Fibroblast of skin of abdomen (primary cell): ENCODE results near the gene RPL18.
"Not testable (repeated sequence)": the region's sequence is repeated elsewhere in the genome, so short reads cannot be mapped to it uniquely, and the experiment has no call there.

ENCODE experiments used
- DNase-seq: peaks from one replicate; pipeline ENCODE4 v3.0.0-alpha.2; 2013

RPL18 gene

DNA sequence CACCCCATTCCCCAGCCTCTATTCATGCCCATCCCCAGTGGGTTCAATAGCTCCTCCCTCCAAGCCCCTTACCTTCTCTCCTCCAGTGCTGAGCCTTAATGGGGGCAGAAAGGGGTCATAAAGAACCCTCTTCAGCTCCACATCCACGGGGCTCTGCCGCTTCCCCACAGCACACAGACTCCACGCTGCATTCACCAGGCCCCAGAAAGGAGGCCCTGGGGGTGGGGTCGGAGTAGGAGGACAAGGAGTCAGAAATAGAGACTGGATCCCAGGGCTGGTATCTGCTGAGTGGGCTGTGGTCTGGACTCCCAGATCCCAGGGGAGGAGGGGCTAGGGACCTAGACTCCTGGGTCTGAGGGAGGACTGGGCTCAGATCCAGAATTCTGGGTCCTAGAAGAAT, 25.4 kb upstream of the RPL18 start:
- no peak for DNase-seq

DNA sequence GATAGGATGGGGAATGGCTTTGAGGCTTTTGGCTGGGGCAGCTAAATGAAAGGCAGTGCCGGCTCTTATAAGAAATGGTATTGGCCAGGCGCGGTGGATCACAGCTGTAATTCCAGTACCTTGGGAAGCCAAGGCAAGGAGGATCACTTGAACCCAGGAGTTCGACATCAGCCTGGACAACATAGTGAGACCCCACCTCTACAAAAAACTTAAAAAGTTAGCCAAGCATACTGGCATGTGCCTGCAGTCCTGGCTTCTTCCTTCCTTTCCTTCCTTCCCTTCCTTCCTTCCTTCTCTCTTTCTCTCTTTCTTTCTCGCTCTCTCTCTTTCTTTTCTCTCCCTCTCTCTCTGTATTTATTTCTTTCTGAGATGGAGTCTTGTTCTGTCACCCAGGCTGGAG, 23.9 kb upstream of the RPL18 start:
- DNase-seq = no peak

DNA sequence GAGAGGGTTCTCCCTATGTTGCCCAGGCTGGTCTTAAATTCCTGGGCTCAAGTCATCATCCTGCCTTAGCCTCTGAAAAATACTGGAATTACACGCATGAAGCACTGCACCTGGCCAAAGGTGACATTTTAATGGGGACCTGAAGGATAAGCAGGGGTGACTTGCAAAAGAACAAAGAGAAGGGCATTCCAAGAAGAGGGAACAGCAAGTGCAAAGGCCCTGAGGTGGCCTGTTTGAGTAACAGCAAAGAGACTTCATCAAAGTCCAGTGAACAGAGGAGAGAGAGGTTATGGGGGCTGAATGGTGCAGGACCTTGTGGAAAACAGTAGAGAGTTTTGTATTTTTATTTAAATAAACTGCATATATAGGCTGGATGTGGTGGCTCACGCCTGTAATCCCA, 22.9 kb upstream of the RPL18 start:
- no peak for DNase-seq

DNA sequence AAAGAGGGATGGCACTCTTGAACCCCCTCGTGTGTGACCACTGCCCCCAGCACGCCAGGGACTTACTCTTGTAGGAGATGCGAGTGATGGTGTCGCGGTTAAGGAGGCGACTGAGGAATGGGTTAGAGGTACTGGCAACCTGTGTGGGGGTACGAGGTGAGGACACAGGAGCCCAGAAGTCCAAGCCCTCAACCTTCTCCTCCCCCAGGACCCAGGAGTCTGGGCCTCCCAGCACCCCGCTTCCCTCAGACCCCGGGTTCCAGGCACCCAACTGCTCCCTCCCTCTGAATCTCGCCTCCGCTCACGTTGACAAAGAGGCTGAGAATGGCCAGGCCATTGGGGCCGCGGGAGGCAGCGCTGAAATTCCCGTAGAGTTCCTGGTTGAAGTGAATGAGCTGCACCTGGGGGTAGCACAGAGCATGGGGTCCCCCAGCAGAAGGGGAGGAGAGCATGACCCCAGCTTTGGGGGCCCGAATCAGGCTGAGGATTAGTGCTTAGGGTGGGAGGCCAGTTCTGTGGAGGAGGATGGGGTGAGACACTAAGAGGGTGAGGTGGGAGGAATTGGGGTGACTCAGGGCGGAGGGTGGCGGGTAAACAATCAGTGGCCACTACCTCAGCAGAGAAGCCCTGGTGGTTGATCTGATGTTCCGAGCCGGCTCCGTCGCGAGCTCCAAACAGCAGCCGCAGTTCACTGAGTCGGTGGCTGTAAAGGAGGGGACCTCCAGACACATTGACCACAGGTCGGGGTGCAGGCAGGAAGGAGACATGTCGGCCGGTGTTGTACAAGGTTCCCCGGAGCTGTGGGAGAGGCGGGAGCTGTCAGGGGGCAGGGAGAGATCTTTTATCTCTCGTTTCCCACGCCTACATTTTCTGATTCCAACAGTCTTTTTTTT, 20.8 kb upstream of the RPL18 start:
- no peak for DNase-seq

DNA sequence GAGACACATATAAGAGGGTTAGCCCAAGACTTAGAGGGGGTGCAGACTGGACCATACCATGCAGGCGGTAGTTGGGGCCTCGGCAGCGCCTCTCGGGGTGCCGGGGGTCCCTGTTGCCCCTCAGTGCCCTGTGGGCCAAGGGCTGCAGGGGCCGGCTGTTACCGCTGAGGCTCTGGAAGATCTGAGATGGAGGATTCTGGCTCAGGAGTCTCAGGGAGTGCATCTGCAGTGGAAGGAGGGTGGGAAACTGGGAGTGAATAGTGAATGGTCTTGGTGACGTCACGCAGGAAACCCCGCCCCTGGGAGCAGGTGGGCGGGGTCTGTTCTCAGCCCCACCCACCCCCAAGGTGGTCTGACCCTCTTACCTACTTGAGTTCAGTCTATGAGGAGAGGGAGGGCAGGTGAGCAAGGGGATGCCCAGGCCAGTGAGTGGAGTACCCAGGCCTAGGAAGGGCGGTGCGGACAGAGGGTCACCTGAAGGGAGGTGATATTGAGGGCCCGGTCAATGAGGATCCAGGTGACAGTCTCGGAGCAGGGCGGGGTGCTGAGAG, 19.9 kb upstream of the RPL18 start:
- DNase-seq = no peak

DNA sequence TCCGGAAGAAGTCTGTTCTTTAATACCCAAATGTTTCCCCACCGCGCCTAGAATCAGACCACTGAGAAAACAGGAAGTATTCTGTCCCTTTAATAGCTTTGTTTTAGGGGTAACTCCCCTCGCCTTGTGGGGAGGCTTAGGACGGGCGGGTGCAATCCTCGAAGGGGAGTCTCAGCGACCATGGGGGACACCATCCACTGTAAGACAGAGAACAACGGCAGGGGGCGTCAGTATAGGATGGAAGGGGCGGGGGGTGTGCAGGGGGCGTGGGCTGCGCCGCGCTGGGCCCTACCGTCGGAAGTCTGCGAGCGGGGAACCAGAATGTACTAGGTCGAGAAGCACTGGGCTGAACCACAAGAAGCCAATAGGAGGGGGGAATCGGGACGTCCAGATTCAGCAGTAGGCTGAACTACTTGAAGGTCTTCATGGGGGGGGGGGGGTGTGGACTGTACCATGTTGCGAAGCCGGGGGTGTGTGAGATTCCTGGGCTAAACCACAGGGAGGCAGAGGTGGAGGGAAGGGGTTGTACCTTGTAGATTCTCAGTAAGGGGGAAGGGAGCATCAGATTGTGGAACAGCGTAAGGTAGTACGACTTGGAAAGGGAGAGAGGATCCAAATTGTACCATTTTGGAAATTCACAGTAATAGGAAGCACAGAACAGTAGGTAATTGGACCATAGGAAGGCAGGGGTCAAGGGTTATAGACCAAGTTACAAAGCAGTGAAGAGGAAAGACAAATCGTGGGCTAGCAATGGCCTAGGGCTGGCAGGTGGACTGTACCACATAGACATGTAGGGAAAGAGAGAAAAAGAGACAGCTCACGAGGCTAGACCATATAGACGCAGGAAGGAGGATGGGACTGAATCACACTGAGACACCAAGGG, 19.2 kb upstream of the RPL18 start:
- peak; percentile 94 for DNase-seq

DNA sequence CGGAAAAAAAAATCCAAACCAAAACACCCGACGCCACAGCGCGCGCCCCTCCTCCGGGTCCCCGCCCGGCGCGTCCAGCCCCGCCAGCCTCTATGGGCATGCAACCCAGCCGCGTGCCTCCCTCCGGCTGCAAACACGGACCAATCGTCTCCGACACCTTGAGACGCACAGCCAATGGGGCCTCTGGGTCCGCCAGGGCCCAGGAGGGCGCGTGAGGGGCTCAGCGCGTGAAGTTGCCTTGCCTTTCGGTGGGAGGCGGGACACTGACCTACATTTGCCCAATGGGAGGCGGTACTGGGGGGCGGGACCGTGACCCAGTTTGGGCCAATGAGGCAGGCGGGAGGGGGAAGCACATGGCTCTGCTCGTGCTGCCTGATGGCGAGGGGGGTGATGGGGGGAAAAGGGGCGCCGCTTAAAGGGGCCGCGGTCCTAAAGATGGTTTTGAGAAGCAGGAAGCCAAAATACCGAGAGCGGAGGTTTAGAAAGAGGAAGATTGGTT, 18.5 kb upstream of the RPL18 start:
- peak; percentile 99 for DNase-seq

DNA sequence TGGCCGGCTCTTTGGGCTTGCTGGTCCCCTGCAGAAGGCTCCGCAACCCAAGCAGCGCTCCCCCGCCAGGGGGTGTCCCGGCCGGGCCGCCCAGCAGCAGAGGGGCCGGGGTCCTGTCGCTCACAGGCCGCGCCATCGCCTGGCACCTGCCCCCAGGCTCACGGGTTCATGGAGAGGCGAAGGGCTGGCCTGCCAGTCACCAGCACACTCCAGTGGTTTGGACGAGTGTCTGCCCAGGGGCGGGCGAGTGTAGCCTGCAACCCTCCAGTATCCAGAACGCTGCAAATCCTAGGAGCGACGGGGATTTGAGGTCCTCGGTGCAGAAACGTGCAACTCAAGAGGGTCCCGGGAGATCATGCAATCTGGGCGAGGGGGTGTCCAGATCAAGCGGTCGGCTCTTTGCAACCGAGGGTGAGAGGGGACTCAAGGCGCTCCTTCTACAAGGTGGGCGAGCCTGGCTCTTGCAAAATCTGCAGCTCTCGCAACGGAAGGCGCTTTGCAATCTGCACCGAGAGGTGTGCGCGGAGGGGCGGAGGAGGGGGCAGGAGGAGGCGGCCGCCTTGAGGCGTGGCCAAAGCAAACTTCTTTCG, 18.0 kb upstream of the RPL18 start, which contains the start of gene DBP:
TSS of gene DBP (minus strand) at position 521 of the 590 bp plus-strand sequence. CDS start at position 136, 385 bp downstream.
- DNase-seq = no peak

DNA sequence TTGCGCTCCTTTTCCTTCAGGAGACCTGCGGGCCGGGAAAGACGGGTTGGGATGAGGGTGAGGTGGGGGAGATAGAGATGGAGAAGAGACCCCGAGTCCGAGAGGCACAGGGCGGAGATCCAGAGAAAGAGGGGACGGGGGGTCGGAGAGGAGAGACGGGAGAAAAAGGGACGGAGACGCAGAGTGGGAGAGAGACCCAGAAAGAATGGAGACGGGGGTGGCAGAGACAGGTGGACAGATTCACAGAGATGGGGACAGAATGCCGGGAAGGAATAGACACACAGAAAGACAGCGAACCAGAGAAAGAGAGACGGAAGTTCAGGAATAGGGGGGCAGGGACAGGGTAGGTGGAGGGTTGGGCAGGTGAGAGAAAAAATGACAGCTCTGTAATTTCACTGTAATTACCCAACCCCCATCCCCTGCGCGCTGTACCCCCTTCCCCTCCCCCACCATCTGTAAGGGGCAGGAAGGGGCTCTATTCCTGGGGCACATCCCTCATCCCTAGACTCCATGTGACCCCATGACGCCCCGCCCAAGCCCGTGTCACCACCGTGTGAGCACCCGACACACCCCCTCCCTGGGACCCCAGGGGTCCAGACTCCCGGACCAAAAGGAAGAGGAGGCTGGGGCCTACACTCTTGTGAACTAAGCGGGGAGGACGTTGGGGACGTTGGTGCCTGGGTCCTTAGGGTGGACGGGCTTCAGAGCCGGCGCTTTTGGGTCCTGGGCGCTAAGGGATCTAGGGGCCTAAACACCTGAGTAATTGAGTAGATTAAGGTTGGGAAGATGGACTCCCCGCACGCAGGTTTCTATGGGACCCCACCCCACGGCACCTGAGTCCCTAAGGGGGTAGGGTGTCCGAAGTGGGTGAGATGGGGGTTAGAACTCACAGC, 17.2 kb upstream of the RPL18 start:
- no peak for DNase-seq

DNA sequence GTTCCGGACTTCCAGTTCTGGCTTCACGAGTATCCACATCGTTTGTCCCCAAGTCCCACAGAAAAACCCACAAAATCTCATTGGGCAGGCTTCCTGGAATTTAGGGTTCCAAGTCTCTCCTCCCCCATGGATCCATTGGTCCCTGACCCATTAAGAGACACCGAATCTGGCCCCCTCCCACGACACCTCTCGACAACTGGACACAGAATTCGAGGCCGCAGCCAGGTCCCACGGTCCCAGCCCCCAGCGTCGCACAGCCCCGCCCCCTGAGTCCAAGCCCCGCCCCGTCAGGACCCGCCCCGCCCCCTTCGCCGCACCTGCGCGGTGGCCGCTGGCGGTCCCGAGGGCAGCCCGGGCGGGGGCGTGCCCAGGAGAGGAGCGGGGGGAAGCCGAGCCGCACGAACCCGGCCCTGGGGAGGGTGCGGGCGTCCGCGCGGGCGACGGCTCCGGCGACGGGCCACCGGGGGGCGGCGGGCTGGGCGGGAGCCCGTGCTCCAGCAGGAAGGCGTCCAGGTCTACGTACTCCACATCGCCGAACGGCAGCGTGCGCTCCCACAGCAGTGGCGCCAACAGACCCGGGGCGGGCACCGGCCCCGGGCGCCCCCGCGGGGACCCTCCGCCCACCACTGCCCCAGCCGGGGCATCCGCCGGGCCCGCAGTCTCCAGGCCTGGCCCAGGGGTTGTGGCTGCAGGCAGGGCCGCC, 16.4 kb upstream of the RPL18 start:
- peak; percentile 43 for DNase-seq

DNA sequence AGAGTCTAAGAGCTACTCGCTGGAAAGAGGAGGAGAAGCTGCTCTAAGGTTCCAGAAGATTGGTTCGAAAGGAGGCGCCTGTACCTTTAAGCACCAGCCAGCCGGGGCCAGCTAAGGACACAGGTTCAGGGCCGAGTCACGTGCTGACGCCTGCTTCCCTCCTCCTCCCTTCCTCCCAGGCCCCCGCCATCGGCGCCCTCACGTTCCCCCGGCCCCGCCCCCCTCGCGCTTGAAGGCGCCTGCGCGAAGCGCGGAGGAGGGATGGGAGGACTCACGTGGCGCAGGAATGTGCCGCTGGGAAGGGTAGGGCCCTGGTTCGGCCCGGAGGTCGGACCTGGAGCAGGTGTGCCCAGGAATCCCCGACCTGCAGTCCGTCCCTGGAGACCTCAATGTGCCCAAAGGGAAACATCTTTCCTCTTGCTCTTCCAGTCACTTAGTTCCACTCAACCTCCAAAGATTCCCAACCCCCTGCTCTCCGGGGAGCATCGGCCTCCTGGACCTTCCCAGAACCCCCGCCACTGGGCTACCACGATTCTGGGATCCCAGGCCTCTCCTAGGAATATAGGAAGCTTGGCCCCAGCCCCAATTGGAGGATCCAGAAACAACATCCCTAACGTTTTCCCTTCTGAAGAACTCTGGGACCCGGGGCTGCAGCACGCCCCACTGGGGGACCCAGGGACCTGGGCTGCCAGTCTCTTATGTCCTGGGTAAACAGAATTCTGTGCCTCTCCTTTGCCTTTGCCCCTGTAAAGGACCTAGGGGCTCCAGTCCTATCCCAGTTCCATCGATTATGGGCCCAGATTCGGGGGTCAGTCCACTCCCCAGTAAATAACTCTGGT, 15.7 kb upstream of the RPL18 start:
- DNase-seq = peak; percentile 95

DNA sequence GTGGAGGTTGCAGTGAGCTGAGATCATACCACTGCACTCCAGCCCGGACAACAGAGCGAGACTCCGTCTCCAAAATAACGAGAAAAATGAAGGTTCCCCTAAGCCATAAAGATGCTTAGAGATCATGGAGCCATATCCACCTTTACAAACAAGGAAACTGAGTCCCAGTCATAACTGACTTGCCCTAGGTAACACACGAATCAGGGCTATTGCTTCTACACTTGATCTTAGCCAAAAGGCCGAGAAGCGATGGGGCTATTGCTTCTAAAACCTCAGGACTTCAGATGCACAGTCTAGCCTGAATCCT, 15.0 kb upstream of the RPL18 start:
- no peak for DNase-seq

DNA sequence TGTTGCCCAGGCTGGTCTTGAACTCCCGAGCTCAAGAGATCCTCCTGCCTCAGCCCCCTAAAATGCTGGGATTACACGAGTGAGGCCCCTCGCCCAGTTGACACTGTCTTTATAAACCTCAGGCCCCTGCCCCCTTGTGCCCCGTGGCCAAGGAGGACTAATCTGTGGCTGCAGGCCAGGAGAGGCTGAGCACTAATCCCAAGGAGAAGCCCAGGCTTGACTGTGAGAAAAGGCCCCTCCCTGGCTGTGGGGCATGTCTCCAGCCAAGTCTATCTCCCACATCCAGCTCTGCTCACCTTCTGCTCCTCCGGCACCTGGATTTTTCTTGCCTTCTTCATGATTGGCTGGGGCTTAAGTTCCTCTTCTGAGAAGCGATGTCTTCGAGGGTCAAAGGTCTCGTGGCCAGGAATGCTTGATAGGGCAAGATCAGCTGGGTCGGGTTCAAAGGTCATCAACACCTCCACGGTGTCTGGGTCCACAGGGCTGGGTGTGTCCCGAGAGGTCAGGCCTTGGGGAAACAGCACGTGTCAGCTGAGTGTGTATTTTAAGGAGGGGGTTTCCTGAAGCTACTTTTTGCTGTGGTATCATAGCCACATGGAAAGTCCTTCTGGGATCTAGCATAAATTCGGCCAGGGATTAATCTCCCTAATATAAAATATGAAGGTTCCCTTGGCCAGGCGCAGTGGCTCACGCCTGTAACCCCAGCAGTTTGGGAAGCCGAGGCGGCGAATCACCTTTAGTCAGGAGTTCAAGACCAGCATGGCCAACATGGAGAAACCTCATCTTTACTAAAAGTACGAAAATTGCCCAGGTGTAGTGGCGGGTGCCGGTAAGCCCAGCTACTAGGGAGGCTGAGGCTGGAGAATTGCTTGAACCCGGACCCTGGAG, 14.4 kb upstream of the RPL18 start:
- no peak for DNase-seq

DNA sequence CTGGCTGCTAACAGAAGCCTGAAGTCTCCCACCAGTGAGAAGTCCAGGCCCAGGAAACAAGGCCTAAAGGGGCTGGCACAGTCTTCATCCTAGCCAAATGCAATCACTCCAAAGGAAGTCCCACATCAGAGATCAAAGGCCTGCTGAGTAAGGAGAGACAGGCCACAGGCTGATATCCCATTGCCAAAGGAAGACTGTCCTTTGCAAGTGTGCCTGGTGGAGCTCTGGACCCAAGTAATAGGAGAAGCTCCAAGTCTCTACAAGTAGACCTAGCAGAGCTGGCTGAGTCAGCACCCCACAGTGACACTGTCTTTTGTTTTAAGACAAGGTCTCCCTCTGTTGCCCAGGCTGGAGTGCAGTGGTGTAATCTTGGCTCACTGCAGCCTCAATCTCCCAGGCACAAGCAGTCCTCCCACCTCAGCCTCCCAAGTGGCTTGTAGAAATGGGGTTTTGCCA, 13.7 kb upstream of the RPL18 start:
- peak; percentile 39 for DNase-seq

DNA sequence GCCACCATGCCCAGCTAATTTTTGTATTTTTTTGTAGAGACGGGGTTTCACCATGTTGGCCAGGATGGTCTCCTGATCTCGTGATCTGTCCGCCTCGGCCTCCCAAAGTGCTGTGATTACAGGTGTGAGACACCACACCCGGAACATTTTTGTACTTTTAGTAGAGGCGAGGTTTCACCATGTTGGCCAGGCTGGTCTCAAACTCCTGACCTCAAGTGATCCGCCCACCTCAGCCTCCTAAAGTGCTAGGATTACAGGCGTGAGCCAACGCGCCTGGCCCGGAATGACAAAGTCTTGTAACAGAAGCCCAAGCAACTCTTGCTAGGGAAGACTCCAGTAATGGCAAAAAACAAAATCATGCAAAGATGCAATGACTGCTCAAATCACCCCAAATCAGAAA, 13.3 kb upstream of the RPL18 start:
- not testable (repeated sequence) for DNase-seq

DNA sequence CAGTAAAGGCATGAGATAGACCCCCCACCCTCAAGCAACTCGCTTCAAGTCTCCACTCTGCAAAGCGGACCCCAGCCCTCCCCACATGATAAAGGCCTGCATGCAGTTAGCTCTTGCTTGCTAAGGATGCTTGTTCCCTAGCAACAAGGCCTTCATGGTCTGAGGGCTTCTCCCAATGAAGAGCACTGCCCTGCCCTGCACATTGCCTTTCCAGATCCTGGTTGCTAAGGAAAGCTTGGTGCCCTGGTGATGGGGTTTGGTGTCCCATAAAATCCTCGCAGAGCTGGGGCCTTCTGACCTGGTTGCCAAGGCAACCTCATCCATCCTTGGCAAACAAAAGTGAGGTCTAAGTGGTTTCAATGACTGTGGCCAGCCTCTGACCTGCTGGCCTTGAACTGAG, 12.2 kb upstream of the RPL18 start:
- DNase-seq = no peak

DNA sequence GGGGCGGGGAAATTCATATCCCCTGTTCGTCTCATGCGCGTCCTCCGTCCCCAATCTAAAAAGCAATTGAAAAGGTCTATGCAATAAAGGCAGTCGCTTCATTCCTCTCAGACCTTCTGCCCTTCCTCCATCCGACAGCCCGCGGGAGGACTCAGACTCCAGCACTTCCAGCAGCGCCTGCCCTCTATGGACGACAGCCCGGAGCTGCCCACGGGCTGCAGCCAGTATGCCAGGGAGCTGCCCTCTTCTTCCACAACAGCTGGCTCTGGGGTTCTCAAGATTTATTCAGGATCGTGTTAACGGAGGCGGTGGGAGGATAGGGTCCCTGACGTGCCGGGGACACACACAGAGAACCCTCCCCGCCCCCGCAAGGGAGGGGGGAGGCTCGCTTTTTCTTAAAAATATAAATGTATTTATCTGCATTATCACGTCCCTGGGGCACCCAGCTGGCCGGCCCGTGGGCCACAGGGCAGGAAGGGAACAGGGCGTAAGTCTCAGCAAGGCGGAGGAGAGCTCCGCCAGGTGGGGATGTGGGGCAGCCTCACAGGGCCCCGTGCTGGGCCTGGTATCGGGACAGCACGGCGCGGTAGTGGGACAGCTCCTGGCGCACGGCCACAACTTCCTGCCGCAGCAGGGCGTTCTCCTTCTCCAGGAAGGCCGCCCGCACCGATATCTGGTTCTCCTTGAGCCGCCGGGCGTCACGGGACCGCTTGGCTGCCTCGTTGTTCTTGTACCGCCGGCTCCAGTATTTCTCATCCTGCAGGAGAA, 11.5 kb upstream of the RPL18 start:
- DNase-seq = no peak
